Activated CD8-positive, alpha-beta T cell treated with anti-CD3 and anti-CD28 coated beads for 36 hours (primary cell): ENCODE data around the gene CDC42EP2. TPM values are rescaled to one million over a fixed set of nuclear protein-coding genes. Genes with fewer than 3 reads are reported as not detected.

Experiments used
- ATAC-seq: fragments of 200-7000 bp; cut with Tn5 transposase; one replicate; pipeline ENCODE4 v1.10.0; 2021; ENCODE audit warnings: mild to moderate bottlenecking, moderate library complexity
- CTCF ChIA-PET: fragments of 350-600 bp; sonication (Branson Sonifier 250); formaldehyde crosslinking; loops from one replicate; lab custom pipeline; 2021; ENCODE audit warnings: antibody characterized with exemption; lab: Charles Lee
- POLR2A ChIA-PET: fragments of 350-600 bp; sonication (Branson Sonifier 250); formaldehyde crosslinking; loops from one replicate; lab custom pipeline; 2021; ENCODE audit warnings: antibody characterized with exemption; lab: Charles Lee
- DNase-seq: peaks from one replicate; pipeline ENCODE4 v3.0.0-alpha.2; 2020
- H3K27ac Mint-ChIP-seq: one replicate; pipeline ENCODE4 v1.8.0; 2021; ENCODE audit warnings: mild to moderate bottlenecking, mixed read lengths
- H3K27me3 Mint-ChIP-seq: one replicate; pipeline ENCODE4 v1.8.0; 2021; ENCODE audit warnings: mixed read lengths
- H3K36me3 Mint-ChIP-seq: one replicate; pipeline ENCODE4 v1.8.0; 2021; ENCODE audit warnings: low read depth, mixed read lengths
- H3K4me1 Mint-ChIP-seq: one replicate; pipeline ENCODE4 v1.8.0; 2021; ENCODE audit warnings: low read depth, mixed read lengths
- H3K4me3 Mint-ChIP-seq: one replicate; pipeline ENCODE4 v1.8.0; 2021; ENCODE audit warnings: mild to moderate bottlenecking, moderate library complexity, mixed read lengths
- H3K9me3 Mint-ChIP-seq: one replicate; pipeline ENCODE4 v1.8.0; 2021; ENCODE audit warnings: mixed read lengths
- intact Hi-C: fragments of 100-400 bp; cut with micrococcal nuclease; formaldehyde crosslinking; loops from one replicate; pipeline ENCODE4 v1.10.0; 2022
- total RNA-seq, 2 experiments: library from RNA; stranded (reverse); gene quantifications; one replicate each; pipeline ENCODE4 v1.2.3, GENCODE V29; 2021
- TF ChIP-seq, protein P1 (sequence below): fragments of 200-600 bp; IDR thresholded peaks from one replicate; pipeline ENCODE4 v1.8.0; 2022; ENCODE audit warnings: antibody characterized with exemption, mild to moderate bottlenecking

Gene CDC42EP2
- total RNA-seq, 2 experiments from 2014 or later, result 1.2 TPM; not detected in 1

DNA sequence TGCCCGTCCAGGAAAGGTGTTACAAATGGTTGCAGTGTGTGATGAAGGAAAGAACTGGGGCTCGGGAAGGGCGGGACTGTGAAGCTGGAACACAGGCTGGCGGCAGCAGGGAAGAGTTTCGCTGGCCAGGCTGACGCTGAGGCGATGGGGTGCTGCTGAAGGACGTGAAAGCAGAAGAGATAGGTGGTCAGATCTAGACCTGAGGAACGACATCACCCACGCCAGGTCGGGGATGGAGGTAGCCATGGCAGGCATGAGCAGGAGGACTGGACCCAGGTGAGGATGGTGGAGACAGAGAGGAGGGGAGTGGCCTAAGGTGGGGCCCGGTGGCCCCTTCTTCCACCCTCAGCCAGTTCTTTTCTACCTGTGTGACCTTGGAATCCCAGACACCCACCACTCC lies 9.1 kb downstream of the CDC42EP2 start:
- ATAC-seq (no peak), DNase-seq (no peak)
- TF ChIP-seq, protein P1, sequence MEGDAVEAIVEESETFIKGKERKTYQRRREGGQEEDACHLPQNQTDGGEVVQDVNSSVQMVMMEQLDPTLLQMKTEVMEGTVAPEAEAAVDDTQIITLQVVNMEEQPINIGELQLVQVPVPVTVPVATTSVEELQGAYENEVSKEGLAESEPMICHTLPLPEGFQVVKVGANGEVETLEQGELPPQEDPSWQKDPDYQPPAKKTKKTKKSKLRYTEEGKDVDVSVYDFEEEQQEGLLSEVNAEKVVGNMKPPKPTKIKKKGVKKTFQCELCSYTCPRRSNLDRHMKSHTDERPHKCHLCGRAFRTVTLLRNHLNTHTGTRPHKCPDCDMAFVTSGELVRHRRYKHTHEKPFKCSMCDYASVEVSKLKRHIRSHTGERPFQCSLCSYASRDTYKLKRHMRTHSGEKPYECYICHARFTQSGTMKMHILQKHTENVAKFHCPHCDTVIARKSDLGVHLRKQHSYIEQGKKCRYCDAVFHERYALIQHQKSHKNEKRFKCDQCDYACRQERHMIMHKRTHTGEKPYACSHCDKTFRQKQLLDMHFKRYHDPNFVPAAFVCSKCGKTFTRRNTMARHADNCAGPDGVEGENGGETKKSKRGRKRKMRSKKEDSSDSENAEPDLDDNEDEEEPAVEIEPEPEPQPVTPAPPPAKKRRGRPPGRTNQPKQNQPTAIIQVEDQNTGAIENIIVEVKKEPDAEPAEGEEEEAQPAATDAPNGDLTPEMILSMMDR, result no peak
- intact Hi-C loops, result no loop called here
- no peaks in the 10 kb centered on the region for H3K9me3 Mint-ChIP-seq
- no peaks in the 10 kb centered on the region for H3K4me1 Mint-ChIP-seq
- H3K27ac Mint-ChIP-seq, result no peak overlapping the region
- no peak overlapping the region for H3K4me3 Mint-ChIP-seq
- H3K36me3 Mint-ChIP-seq, result no peaks in the 10 kb centered on the region
- CTCF ChIA-PET, result interaction anchor here (1.3 to 11.7 kb wide), 2 partner anchors 9 to 13 kb away, joined by 4 to 265 read pairs; partner anchors contain the start of gene CDC42EP2
- POLR2A ChIA-PET, result interaction anchor here (0.6 kb wide), 1 partner anchor 15 kb away, joined by 3 read pairs; no protein-coding TSS in a partner anchor
- H3K27me3 Mint-ChIP-seq, result peaks cover 2% of the 10 kb centered on the region

DNA sequence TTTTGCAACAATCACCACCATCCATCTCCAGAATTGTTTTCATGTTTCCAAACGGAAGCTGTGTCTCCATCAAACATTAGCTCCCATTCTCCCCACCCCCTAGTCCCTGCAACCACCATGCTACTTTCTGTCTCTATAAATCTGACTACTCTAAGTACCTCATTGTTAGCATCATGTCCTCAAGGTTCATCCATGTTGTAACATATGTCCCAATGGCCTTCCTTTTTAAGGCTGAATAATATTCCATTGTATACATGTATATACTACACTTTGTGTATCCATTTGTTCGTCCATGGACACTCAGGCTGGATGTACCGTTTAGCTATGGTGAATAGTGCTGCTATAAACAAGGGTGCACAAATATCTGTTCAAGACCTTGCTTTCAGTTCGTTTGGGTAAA lies 10.8 kb downstream of the CDC42EP2 start:
- H3K9me3 Mint-ChIP-seq, result no peaks in the 10 kb centered on the region
- H3K27me3 Mint-ChIP-seq, result peaks cover 2% of the 10 kb centered on the region
- TF ChIP-seq, protein P1, result no peak
- POLR2A ChIA-PET, result interaction anchor here (1.1 kb wide), 1 partner anchor 18 kb away, joined by 3 read pairs; no protein-coding TSS in a partner anchor
- no peak overlapping the region for H3K4me3 Mint-ChIP-seq
- no peaks in the 10 kb centered on the region for H3K36me3 Mint-ChIP-seq
- DNase-seq (no peak), ATAC-seq (no peak)
- CTCF ChIA-PET, result interaction anchor here (11.7 kb wide), 1 partner anchor 14 kb away, joined by 265 read pairs; the partner anchor contains the start of gene CDC42EP2
- H3K4me1 Mint-ChIP-seq, result peaks cover 7% of the 10 kb centered on the region
- intact Hi-C loops, result no loop called here
- no peak overlapping the region for H3K27ac Mint-ChIP-seq

DNA sequence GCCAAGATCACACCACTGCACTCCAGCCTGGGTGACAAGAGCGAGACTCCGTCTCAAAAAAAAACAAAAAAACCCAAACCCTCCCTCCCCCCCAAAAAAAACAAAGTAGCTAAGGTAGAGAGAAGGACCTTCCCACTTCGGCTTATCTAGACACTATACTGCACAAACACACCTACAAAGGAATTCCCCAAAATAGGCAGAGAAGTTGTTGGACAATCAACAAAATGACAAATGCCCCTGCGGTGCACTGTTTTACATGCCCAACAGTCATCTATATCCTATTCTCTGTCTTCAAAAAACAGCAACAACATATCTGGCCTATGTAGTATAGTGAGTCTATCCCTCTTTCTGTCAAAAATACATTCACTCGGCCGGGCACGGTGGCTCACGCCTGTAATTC lies 12.4 kb downstream of the CDC42EP2 start:
- POLR2A ChIA-PET, result no interaction called here
- intact Hi-C loops, result no loop called here
- Mint-ChIP-seq H3K4me1 (peaks cover 7% of the 10 kb centered on the region), H3K27me3 (peaks cover 2% of the 10 kb centered on the region), H3K27ac (no peak overlapping the region), H3K36me3 (no peaks in the 10 kb centered on the region), H3K4me3 (no peak overlapping the region), H3K9me3 (no peaks in the 10 kb centered on the region)
- TF ChIP-seq, protein P1, result no peak
- DNase-seq (no peak), ATAC-seq (no peak)
- CTCF ChIA-PET, result interaction anchor here (0.8 to 11.7 kb wide), 2 partner anchors 16 to 122 kb away, joined by 3 to 265 read pairs; partner anchors contain the start of gene CDC42EP2

DNA sequence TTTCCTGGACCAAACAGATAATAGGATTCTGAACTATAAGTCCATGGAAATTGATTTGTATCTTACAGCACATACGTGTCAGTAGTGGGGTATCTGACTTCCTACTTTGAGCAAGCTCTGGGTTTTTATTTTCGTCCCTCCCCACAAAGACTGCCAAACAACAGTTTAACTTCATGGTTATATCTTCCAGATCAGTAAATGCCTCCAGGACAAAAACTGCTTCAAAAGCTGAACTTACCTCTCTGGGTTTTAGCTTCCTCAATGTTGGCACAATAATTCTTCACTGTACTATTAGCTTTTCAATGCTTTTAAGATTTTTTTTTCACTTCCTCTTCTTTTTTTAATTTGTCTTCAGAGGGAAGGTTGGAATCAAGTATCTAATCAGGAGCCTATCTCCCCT lies 14.8 kb downstream of the CDC42EP2 start:
- ChIA-PET CTCF (interaction anchor here (0.6 to 11.7 kb wide), 60 partner anchors 9 to 1294 kb away, joined by 3 to 265 read pairs (median 5); partner anchors contain the start of genes CAPN1, CDC42BPG, CDC42EP2 and FRMD8), POLR2A (interaction anchor here (0.6 to 1.7 kb wide), 9 partner anchors 13 to 171 kb away, joined by 3 to 7 read pairs (median 3); partner anchors contain the start of gene CDC42EP2)
- ATAC-seq, result no peak
- H3K4me3 Mint-ChIP-seq, result peak overlapping the region; percentile 3
- TF ChIP-seq, protein P1, result no peak
- peaks cover 2% of the 10 kb centered on the region for H3K36me3 Mint-ChIP-seq
- intact Hi-C loops, result no loop called here
- H3K27ac Mint-ChIP-seq, result no peak overlapping the region
- H3K9me3 Mint-ChIP-seq, result no peaks in the 10 kb centered on the region
- no peak for DNase-seq
- H3K27me3 Mint-ChIP-seq, result no peaks in the 10 kb centered on the region
- H3K4me1 Mint-ChIP-seq, result peaks cover 7% of the 10 kb centered on the region

DNA sequence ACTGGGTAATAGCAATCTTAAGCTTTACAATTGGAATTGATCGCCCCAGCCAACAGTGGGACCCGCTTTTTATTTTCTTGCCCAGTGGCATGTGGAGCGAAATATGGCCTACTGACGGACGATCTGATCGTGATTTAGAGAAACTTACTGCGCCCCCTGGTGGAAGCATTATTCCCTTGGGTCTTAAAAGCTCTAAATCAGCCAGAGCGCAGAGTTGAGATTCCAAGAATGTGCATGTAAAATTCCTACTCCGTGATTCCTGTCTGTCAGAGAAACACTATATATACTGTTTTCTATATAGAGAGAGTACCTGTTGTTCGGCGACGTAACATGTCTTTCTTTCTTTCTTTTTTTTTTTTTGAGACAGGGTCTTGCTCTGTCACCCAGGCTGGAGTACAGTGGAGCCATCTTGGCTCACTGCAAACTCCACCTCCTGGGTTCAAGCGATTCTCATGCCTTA lies 15.3 kb downstream of the CDC42EP2 start:
- Mint-ChIP-seq H3K4me1 (peaks cover 12% of the 10 kb centered on the region), H3K4me3 (peak overlapping the region; percentile 3), H3K27ac (no peak overlapping the region), H3K9me3 (no peaks in the 10 kb centered on the region), H3K27me3 (no peaks in the 10 kb centered on the region), H3K36me3 (peaks cover 2% of the 10 kb centered on the region)
- POLR2A ChIA-PET, result interaction anchor here (0.6 to 1.7 kb wide), 8 partner anchors 14 to 170 kb away, joined by 3 to 7 read pairs (median 3); no protein-coding TSS in a partner anchor
- CTCF ChIA-PET, result interaction anchor here (0.6 to 11.7 kb wide), 57 partner anchors 9 to 332 kb away, joined by 3 to 265 read pairs (median 5); partner anchors contain the start of genes CAPN1, CDC42EP2, FRMD8 and POLA2
- DNase-seq (peak; percentile 97), ATAC-seq (peak; percentile 24)
- TF ChIP-seq, protein P1, result peak; percentile 92
- intact Hi-C loops, result no loop called here
